GM12878 (cell line): Measurements from ENCODE around the gene PROSER3. TPM values are rescaled to one million over a fixed set of nuclear protein-coding genes. Genes with fewer than 3 reads are reported as not detected.

Experiments
- CBX3 ChIP-seq: fragments of 200-600 bp; sonication (generic); IDR thresholded peaks from 2 replicates; pipeline ENCODE4 v1.6.1; 2016; ENCODE audit warnings: low read depth, borderline replicate concordance
- CEBPB ChIP-seq, 2 experiments: fragments of 150-350 bp in 1 of 2; IDR thresholded peaks; 2 replicates each; pipeline ENCODE4 v1.6.1; 2012 to 2014; ENCODE audit warnings: low read depth in 2 of 2, low read length in 2 of 2, borderline replicate concordance in 1 of 2, inconsistent platforms in 1 of 2
- ESRRA ChIP-seq: IDR thresholded peaks from 2 replicates; pipeline ENCODE4 v1.6.1; 2012; ENCODE audit warnings: mild to moderate bottlenecking, low read length, improper control_type of control experiment
- NFYB ChIP-seq: IDR thresholded peaks from 2 replicates; pipeline ENCODE4 v1.6.1; 2011; ENCODE audit warnings: low read depth, mild to moderate bottlenecking, low read length, improper control_type of control experiment, moderate library complexity; ENCODE audit not compliant: insufficient read depth
- PML ChIP-seq: IDR thresholded peaks from 2 replicates; pipeline ENCODE4 v1.6.1; 2012; ENCODE audit warnings: low read length, inconsistent platforms
- RFX5 ChIP-seq: IDR thresholded peaks from 2 replicates; pipeline ENCODE4 v1.6.1; 2011; ENCODE audit warnings: low read depth, low read length, improper control_type of control experiment
- RUNX3 ChIP-seq: IDR thresholded peaks from 2 replicates; pipeline ENCODE4 v1.6.1; 2012; ENCODE audit warnings: low read length, inconsistent platforms
- SIX5 ChIP-seq: IDR thresholded peaks from 2 replicates; pipeline ENCODE4 v1.6.1; 2011; ENCODE audit warnings: mild to moderate bottlenecking, low read depth, low read length, moderate library complexity; ENCODE audit not compliant: severe bottlenecking
- TAF1 ChIP-seq: IDR thresholded peaks from 2 replicates; pipeline ENCODE4 v1.6.1; 2011; ENCODE audit warnings: mild to moderate bottlenecking, low read depth, low read length, borderline replicate concordance
- polyA plus RNA-seq, 11 experiments: library from polyadenylated mRNA; depleted of rRNA in 4 of 11; unstranded in 6 of 11; stranded (reverse) in 5 of 11; fragments of >200 nt; fragmentation: Nextera tagmentation in 4 of 11; fragmentation: Illumina TruSeq in 1 of 11; extraction: Ambion mirVana in 4 of 11; extraction: Trizol in 1 of 11; gene quantifications; 1 replicate in 1 of 11; 2 replicates in 10 of 11; pipeline versions ENCODE4 v1.2.1 to v1.2.3, GENCODE V29; 2011 to 2016; ENCODE audit warnings: inconsistent platforms in 2 of 11, missing spikeins in 2 of 11, low read depth in 1 of 11
- total RNA-seq, 4 experiments: library from RNA; depleted of rRNA in 3 of 4; stranded (reverse); fragments of >200 nt in 3 of 4; fragmentation: Illumina TruSeq in 1 of 4; extraction: Trizol in 1 of 4; gene quantifications; 2 replicates each; pipeline versions ENCODE4 v1.2.1 to v1.2.3, GENCODE V29; 2013 to 2021
- TF ChIP-seq, protein P1 (sequence below): fragments of 450-650 bp; IDR thresholded peaks from 2 replicates; pipeline ENCODE4 v1.6.1; 2018; ENCODE audit warnings: mild to moderate bottlenecking, low read depth, moderate library complexity; ENCODE audit not compliant: partially characterized antibody
- TF ChIP-seq, protein P2 (sequence below): IDR thresholded peaks from 2 replicates; pipeline ENCODE4 v1.6.1; 2011; ENCODE audit warnings: borderline replicate concordance, low read depth, mild to moderate bottlenecking, moderate library complexity, mixed read lengths, low read length; ENCODE audit not compliant: insufficient read depth; ENCODE audit errors: extremely low read length

The PROSER3 gene
- total and polyA plus RNA-seq, 10 of the 15 experiments (the other 5 are each of a cell fraction or from before 2014, with no cell fraction given): 0.85 to 25.1 (median 9.6) TPM

DNA sequence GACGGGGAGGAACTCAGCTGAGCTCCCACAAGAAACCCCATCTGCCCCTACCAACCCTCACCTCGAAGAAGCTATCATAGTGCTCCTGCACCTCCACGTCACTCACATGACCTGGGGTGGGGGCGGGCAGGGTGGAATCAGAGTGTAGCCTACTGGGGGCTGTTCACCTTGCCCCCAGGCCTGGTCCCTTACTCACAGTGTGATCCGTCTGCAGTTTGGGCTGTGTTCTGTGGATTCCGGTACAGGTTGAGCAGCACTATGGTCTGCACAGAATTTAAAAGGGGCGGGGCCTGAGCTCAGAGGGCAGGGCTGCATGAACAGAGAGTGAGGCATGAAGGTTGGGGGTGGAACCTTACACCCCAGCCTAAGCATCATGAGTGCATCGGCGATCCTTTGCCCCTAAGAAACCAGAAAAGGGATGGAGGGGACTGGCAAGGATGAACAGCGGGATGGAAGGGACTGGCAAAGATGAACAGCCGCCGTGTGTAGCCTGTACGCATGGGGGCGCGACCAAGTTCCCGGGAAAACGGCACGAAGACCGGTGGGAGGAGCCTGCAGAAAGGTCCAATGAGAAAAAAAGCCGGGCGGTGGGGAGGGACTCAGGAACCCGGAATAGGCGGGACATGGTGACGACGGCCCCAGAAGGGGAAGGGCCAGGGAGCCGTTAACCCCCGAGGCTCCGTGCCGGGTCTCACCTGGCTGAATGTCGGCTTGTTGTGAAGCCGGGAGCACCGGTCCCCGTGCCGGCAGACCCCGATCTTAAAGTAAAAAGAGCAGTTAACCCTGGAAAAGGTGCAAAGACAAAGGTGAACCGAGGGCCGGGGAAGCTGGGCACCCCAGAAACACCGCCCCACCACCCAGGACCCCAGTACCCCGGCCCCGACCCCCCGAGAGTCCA is 13.3 kb upstream of the PROSER3 start (continued):
- TF ChIP-seq RUNX3 (no peak), PML (no peak), ESRRA (no peak), NFYB (peak; percentile 71; the same call in 1 of the 2 replicates), SIX5 (no peak), CEBPB (IDR thresholded peaks at IDR 0.05; ENCODE audit: borderline replicate concordance in 1 of 2, low read depth in 2 of 2, low read length in 2 of 2) (no peak), CBX3 (no peak), RFX5 (0 out of 2 replicates have a peak, but pooled peaks have one; percentile 21), TAF1 (0 out of 2 replicates have a peak, but pooled peaks have one; percentile 66)
- TF ChIP-seq, protein P1, sequence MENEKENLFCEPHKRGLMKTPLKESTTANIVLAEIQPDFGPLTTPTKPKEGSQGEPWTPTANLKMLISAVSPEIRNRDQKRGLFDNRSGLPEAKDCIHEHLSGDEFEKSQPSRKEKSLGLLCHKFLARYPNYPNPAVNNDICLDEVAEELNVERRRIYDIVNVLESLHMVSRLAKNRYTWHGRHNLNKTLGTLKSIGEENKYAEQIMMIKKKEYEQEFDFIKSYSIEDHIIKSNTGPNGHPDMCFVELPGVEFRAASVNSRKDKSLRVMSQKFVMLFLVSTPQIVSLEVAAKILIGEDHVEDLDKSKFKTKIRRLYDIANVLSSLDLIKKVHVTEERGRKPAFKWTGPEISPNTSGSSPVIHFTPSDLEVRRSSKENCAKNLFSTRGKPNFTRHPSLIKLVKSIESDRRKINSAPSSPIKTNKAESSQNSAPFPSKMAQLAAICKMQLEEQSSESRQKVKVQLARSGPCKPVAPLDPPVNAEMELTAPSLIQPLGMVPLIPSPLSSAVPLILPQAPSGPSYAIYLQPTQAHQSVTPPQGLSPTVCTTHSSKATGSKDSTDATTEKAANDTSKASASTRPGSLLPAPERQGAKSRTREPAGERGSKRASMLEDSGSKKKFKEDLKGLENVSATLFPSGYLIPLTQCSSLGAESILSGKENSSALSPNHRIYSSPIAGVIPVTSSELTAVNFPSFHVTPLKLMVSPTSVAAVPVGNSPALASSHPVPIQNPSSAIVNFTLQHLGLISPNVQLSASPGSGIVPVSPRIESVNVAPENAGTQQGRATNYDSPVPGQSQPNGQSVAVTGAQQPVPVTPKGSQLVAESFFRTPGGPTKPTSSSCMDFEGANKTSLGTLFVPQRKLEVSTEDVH: peak; percentile 98
- TF ChIP-seq, protein P2, sequence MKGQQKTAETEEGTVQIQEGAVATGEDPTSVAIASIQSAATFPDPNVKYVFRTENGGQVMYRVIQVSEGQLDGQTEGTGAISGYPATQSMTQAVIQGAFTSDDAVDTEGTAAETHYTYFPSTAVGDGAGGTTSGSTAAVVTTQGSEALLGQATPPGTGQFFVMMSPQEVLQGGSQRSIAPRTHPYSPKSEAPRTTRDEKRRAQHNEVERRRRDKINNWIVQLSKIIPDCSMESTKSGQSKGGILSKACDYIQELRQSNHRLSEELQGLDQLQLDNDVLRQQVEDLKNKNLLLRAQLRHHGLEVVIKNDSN: no peak
- TF ChIP-seq, all 136 proteins: peak for 23
